EL (cell line): ENCODE results near the gene PPP2R5C.
A peak's percentile ranks its signal among the peaks of the same experiment; 100 is the strongest.
"Not testable (repeated sequence)": the region's sequence is repeated elsewhere in the genome, so short reads cannot be mapped to it uniquely, and the experiment has no call there.

Source experiments
- DNase-seq: peaks from one replicate; pipeline ENCODE4 v3.0.0-alpha.2; 2016

The PPP2R5C gene

GRCh38 chr14:101727611-101728366 lies 33.7 kb upstream of the PPP2R5C start:
- DNase-seq, result no peak

GRCh38 chr14:101728367-101728742 lies 33.2 kb upstream of the PPP2R5C start:
- DNase-seq, result no peak

DNA sequence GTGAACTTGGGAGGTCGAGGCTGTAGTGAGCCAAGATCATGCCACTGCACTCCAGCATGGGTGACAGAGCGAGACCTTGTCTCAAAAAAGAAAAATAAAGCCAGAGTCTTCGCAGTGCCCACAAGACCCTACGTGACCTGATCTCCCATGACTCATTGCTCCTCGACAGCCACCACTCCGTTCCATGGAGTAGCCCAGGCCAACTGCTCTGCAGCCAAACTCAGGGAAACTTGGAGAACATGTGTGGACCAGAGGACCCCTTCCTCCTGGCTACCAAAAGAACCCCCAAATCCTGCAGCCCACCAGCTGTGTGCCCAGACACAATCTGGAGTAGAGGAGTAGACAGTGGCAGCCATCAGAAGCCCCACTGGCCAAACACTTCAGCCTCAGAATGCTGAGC lies 32.1 kb upstream of the PPP2R5C start:
- DNase-seq, result no peak

DNA sequence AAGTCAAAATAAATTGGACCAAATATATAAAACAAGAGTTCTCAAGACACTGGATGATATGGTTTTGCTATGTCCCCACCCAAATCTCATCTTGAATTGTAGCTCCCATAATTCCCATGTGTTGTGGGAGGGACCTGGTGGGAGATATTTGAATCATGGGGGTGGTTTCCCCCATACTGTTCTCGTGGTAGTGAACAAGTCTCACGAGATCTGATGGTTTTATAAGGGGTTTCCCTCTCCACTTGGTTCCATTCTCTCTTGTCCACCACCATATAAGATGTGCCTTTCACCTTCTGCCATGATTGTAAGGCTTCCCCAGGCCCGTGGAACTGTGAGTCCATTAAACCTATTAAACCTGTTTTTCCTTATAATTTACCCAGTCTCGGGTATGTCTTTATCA lies 31.4 kb upstream of the PPP2R5C start:
- DNase-seq, result not testable (repeated sequence)

DNA sequence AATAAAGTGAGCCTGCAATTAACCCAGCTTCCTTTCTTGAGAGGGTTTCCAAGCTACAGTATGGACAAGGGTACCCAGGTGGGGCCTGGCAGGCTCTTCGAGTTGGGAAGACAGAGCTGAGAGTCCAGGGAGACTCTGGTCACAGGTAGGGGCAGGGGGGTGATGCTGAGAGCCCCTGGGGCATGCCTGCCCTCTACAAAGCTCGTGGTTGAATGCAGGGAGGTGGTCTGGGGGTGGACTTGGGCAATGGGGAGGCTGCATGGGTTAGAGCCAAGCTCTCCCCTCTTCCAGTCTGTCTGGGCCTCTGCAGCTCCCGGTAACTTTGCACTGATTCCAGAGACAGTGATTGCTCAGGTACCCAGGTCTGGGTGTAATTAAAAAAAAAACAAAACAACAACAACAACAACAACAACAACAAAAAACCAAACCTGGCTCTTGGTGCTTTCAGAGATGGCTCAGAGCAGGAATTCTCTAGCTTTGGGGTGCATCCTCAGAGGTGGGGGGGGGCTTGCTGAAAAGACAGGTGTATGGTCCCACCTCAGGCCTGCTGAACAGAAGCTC lies 30.8 kb upstream of the PPP2R5C start:
- DNase-seq, result no peak

- peak; percentile 84 for DNase-seq
Measured at GRCh38 chr14:101731187-101732080, 30.1 kb upstream of the PPP2R5C start.

GRCh38 chr14:101732118-101732517 lies 29.4 kb upstream of the PPP2R5C start:
- DNase-seq, result no peak

GRCh38 chr14:101733211-101733610 lies 28.3 kb upstream of the PPP2R5C start:
- peak; percentile 62 for DNase-seq

DNA sequence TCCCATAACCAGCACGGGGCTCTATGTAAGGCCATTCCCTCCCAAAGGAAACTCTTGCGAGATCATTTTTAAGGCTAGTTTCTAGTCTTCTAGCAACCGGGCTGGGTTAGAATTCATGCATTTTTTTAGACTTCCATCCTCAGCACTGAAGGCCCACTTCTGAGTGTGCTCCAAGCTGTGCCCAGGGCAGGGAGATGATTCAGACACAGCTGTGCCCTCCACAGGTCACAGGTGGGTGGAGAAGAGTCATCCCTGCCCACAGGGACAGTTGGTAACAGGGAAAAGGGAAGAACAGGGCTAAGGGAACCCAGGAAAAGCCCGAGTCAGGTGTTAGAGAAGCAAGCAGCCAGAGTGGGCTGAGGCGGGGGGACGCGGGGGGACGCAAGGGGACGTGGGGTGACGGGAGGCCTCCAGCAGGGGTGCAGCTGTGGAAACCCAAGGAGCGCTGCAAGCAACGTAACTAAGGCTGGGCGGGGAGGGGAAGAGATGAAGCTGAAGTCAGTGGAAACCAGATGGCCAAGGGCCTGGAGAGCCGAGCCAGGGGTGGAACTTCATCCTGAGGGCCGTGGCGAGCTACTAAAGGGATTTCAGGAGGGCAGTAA lies 27.2 kb upstream of the PPP2R5C start:
- no peak for DNase-seq

- no peak for DNase-seq
Measured at GRCh38 chr14:101735453-101735852, 26.1 kb upstream of the PPP2R5C start.

GRCh38 chr14:101736071-101736470 lies 25.4 kb upstream of the PPP2R5C start:
- DNase-seq, result no peak

DNA sequence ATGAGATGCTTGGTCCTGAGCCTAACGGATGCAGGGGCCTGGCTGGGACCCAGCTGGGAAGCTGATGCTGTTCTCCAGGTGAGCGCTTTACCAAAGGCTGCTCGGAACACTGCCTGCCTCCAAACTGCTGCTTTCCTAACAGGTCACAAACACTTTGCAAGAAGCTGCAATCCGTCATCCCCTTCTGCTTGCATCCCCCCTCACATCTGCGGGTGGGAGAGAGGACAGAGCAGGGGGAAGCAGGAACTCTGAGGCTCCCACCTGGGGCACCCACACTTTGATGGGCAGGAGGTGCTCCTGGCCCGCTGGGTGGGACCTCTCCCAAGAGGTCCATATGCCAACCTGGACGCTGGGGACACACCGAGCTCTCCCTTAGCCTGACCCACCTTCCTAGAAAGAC lies 24.9 kb upstream of the PPP2R5C start:
- no peak for DNase-seq

DNA sequence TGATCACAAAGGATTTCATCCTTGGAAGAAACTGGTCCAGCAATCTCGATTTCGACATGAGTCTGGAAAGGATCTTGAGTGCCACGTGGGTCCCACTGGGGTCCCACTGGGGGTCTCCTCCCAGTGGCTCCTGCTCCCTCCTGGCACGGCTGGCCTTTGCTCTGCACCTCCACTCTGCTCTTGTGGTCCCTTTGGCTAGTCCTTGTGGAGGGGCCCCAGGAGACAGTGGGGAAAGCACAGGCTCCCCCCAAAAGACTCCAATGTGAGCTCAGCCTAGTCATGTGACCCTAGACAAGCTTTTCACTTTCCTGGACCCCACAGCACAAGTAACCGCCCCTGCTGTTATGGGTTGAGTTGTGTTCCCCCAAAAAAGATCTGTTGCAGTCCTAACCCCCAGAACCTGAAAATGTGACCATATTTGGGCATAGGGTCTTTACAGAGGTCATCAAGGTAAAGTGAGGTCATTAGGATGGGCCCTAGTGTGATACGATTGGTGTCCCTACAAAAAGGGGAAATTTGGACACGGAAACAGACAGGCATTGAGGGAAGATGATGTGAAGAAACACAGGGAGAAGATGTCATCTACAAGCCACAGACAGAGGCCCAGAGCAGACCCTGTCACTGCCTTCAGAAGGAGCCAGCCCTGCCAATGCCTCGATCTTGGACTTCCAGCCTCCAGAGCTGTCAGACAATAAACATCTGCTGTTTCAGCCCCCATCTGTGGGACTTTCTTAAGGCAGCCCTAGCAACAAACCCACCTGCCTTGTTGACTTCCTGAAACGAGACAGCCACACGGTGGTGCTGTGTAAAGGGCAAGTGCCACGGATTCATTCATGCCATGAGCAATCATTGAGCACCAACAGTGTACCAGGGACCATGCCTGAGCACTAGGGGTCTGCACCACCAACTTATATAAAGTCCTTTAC lies 23.8 kb upstream of the PPP2R5C start:
- DNase-seq, result no peak

DNA sequence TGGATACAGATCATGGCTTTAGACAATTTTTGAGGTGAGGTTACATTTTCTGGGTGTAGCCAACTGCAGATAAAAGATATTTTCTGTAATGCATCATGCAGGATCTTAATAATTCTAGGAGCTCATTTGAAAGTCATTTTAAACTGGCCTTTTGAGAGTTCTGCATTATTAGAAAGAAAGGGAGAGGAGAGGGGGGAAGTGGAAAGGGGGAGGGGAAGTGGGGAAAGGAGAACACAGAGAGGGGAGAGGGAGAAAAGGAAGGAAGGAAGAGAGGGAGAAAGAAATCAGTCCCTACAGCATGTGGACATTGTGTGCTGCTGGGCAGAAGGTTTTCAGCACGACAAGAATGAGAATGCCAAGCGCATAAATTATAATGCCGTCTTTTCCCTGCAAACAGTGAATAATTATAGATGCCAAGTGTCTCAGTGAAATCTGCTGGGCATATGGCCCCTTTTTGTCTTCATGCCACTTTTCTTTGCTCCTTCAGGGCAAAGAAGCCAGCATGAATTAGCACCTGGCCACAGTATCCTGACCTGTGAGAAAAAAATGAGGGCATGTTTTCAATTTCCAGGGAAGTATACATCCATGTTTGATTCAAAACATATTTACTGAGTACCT lies 22.7 kb upstream of the PPP2R5C start:
- no peak for DNase-seq

DNA sequence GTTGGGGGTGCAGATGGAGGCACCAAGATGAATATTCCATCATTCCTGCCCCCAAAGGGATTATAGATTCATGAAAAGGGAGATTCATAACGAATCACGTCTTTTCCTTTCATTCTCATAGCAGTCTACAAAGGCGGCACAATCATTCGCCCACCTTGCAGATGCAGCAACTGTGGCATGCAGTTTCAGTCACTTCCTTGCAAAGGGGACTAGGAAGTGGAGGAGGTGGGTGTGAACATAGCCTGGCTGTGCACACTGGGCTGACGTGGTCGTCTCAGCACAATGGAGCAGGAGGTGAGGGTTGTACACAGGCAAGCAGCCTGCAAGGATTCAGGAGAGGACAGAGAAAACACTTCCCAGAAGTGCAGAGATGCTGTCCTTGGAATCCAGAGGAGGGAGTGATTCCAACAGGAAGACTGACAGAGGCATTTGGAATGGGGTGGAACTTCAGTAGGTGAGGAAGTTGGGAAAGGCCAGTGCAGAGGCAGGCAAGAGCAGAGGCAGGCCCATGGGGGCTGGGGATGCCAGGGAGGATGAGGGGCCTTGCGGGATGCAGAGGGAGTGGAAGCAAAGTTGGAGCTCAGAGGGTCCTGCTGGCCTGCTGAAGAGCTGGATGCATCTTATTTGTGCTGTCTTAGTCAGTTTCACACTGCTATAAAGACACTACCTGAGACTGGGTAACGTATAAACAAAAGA lies 21.9 kb upstream of the PPP2R5C start:
- no peak for DNase-seq

DNA sequence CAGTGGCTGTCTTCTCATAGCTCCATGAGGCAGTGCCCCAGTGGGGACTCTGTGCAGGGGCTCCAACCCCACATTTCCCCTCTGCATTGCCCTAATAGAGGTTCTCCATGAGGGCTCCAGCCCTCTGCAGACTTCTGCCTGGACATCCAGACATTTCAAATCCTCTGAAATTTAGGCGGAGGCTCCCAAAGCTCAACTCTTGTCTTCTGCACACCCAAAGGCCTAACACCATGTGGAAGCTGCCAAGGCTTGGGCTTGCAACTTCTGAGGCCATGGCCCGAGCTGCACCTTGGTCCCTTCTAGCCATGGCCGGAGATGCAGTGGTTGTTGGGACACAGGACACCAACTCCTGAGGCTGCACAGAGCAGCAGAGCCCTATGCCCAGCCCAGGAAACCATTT lies 20.5 kb upstream of the PPP2R5C start:
- no peak for DNase-seq

- no peak for DNase-seq
Measured at GRCh38 chr14:101743701-101744100, 17.8 kb upstream of the PPP2R5C start.

DNA sequence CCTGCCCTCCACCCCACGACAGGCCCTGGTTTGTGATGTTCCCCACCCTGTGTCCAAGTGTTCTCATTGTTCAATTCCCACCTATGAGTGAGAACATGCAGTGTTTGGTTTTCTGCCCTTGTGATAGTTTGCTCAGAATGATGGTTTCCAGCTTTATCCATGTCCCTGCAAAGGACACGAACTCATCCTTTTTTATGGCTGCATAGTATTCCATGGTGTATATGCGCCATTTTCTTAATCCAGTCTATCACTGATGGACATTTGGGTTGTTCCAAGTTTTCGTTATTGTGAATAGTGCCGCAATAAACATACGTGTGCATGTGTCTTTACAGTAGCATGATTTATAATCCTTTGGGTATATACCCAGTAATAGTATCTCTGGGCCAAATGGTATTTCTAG lies 17.1 kb upstream of the PPP2R5C start:
- not testable (repeated sequence) for DNase-seq

DNA sequence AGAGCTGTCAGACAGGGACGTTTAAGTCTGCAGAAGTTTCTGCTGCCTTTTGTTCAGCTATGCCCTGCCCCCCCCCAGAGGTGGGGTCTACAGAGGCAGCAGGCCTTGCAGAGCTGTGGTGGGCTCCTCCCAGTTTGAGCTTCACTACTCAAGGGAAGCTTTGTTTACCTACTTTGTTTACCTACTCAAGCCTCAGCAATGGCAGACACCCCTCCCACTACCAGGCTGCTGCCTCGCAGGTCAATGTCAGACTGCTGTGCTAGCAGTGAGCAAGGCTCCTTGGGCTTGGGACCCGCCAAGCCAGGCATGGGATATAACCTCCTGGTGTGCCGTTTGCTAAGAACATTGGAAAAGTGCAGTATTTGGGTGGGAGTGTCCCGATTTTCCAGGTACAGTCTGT lies 11.8 kb upstream of the PPP2R5C start:
- DNase-seq, result not testable (repeated sequence)

DNA sequence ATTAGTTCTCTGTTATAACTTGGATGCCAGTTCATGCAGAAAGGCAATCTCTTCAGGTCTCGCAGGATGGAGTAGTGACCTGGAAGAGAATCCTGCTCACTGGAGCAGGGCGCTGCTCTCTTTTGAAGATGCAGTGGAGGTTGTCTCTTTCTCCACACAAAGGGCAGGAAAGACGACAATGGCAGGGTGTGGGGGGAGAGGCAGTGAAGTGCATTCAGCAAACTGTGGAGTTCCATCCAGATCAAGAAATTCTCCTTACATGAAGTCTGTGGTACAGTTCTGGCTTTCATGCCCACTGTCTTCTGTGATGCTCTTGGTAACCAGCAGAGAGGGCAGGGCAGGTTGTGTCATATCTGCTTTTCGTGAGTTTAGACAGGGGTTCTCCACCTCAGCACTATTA lies 6.6 kb upstream of the PPP2R5C start:
- no peak for DNase-seq
